HCT116 (cell line): ENCODE results near the gene NSG2. TPM values are rescaled to one million over a fixed set of nuclear protein-coding genes. Genes with fewer than 3 reads are reported as not detected.

Experiments used
- ATAC-seq: fragments of 200-7000 bp; cut with Tn5 transposase; 2 replicates; pipeline ENCODE4 v1.9.1; 2020; ENCODE audit warnings: mild to moderate bottlenecking, moderate library complexity
- Bru-seq: library from RNA; stranded (reverse); fragments of 400-500 nt; gene quantifications from one replicate; lab custom pipeline; 2021; lab: Mats Ljungman, UMichigan
- BruChase-seq, 2 experiments: library from RNA; stranded (reverse); fragments of 400-500 nt; gene quantifications; one replicate each; lab custom pipeline; 2021; lab: Mats Ljungman, UMichigan
- BruUV-seq: library from RNA; stranded (reverse); fragments of 400-500 nt; replicated peaks from 2 replicates; lab custom pipeline; 2021; lab: Mats Ljungman, UMichigan
- CTCF ChIA-PET: fragments of 300-600 bp; sonication (Branson Sonifier 250); formaldehyde crosslinking; loops from one replicate; lab custom pipeline; 2021; ENCODE audit warnings: antibody characterized with exemption; lab: Charles Lee
- POLR2A ChIA-PET: fragments of 300-600, 350-600 bp; sonication (Branson Sonifier 250); formaldehyde crosslinking; loops from one replicate; lab custom pipeline; 2021; ENCODE audit warnings: antibody characterized with exemption; lab: Charles Lee
- RAD21 ChIA-PET, 2 experiments: fragments of 300-600 bp; sonication (Branson Sonifier 250); formaldehyde crosslinking; loops; one replicate each; lab custom pipeline; 2023; ENCODE audit warnings: low total read pairs in 2 of 2; ENCODE audit not compliant: uncharacterized antibody in 2 of 2, unreplicated experiment in 2 of 2, low non-redundant PET in 1 of 2; lab: Charles Lee
- DNase-seq: peaks from one replicate; pipeline ENCODE4 v3.0.0-alpha.2; 2010; ENCODE audit warnings: low read depth, low spot score
- H2AFZ ChIP-seq: fragments of 200-600 bp; shearing (Covaris generic), sonication (generic); 2 replicates; pipeline ENCODE4 v1.6.1; 2017; ENCODE audit warnings: low read depth, mixed run types, mixed read lengths, antibody characterized with exemption, low read length; ENCODE audit not compliant: poor library complexity, severe bottlenecking
- H3K27ac ChIP-seq: 2 replicates; pipeline ENCODE4 v1.5.1; 2012; ENCODE audit warnings: low read depth, low read length
- H3K27me3 ChIP-seq: fragments of 200-600 bp; sonication (generic); 2 replicates; pipeline ENCODE4 v1.6.1; 2016; ENCODE audit warnings: mixed run types, low read length, mixed read lengths; ENCODE audit not compliant: insufficient read depth
- H3K36me3 ChIP-seq, 2 experiments: fragments of 200-500 bp in 1 of 2; fragments of 200-600 bp in 1 of 2; sonication (Bioruptor generic) in 1 of 2; sonication (generic) in 1 of 2; 2 replicates each; pipeline versions ENCODE4 v1.5.1 to v1.6.1; 2014 to 2016; ENCODE audit warnings: low read length in 2 of 2, inconsistent platforms in 1 of 2, mixed read lengths in 1 of 2, mixed run types in 1 of 2; ENCODE audit not compliant: insufficient read depth in 2 of 2, control insufficient read depth in 1 of 2
- H3K4me1 ChIP-seq, 2 experiments: fragments of 200-600 bp in 1 of 2; sonication (generic) in 1 of 2; 2 replicates each; pipeline versions ENCODE4 v1.5.1 to v1.6.1; 2012 to 2017; ENCODE audit warnings: low read length in 2 of 2, inconsistent platforms in 1 of 2, mild to moderate bottlenecking in 1 of 2, mixed read lengths in 1 of 2, mixed run types in 1 of 2, moderate library complexity in 1 of 2; ENCODE audit not compliant: insufficient read depth in 2 of 2, control insufficient read depth in 1 of 2
- H3K4me2 ChIP-seq: fragments of 200-600 bp; sonication (generic); 2 replicates; pipeline ENCODE4 v1.6.1; 2017; ENCODE audit warnings: mixed run types, low read length, mixed read lengths
- H3K4me3 ChIP-seq, 2 experiments: fragments of 200-600 bp in 1 of 2; sonication (generic) in 1 of 2; replicated peaks in 1 of 2; 2 replicates each; pipeline ENCODE4 v1.5.1; 2011 to 2016; ENCODE audit warnings: low read length in 2 of 2, control low read depth in 1 of 2, low read depth in 1 of 2, mild to moderate bottlenecking in 1 of 2, mixed read lengths in 1 of 2, mixed run types in 1 of 2
- H3K79me2 ChIP-seq: fragments of 200-600 bp; sonication (generic); 2 replicates; pipeline ENCODE4 v1.6.1; 2017; ENCODE audit warnings: mild to moderate bottlenecking, mixed run types, low read length, moderate library complexity, mixed read lengths; ENCODE audit not compliant: insufficient read depth
- H3K9ac ChIP-seq: fragments of 200-600 bp; sonication (generic); 2 replicates; pipeline ENCODE4 v1.6.1; 2016; ENCODE audit warnings: low read length, mixed read lengths
- H3K9me2 ChIP-seq: fragments of 200-600 bp; sonication (generic), shearing (Covaris generic); 2 replicates; pipeline ENCODE4 v1.6.1; 2017; ENCODE audit warnings: mixed run types, mild to moderate bottlenecking, moderate library complexity; ENCODE audit not compliant: insufficient read depth
- H3K9me3 ChIP-seq, 2 experiments: fragments of 200-500 bp in 1 of 2; fragments of 200-600 bp in 1 of 2; sonication (Bioruptor generic) in 1 of 2; sonication (generic) in 1 of 2; 2 replicates each; pipeline ENCODE4 v1.6.1; 2014 to 2017; ENCODE audit warnings: low read length in 2 of 2, mixed read lengths in 2 of 2, inconsistent platforms in 1 of 2, low read depth in 1 of 2, mild to moderate bottlenecking in 1 of 2, mixed run types in 1 of 2, moderate library complexity in 1 of 2; ENCODE audit not compliant: control insufficient read depth in 1 of 2, insufficient read depth in 1 of 2
- H4K20me1 ChIP-seq: fragments of 200-600 bp; sonication (generic), shearing (Covaris generic); 2 replicates; pipeline ENCODE4 v1.6.1; 2017; ENCODE audit warnings: mixed run types, mild to moderate bottlenecking, moderate library complexity; ENCODE audit not compliant: insufficient read depth
- CBX3 ChIP-seq: IDR thresholded peaks from 2 replicates; pipeline ENCODE4 v1.6.1; 2012; ENCODE audit warnings: low read depth
- CEBPB ChIP-seq: IDR thresholded peaks from 2 replicates; pipeline ENCODE4 v1.6.1; 2012; ENCODE audit warnings: low read depth
- EGR1 ChIP-seq: IDR thresholded peaks from 2 replicates; pipeline ENCODE4 v1.6.1; 2012; ENCODE audit warnings: low read depth
- ELF1 ChIP-seq: IDR thresholded peaks from 2 replicates; pipeline ENCODE4 v1.6.1; 2012; ENCODE audit warnings: low read depth, borderline replicate concordance
- EZH2 ChIP-seq: fragments of 200-600 bp; sonication (generic); IDR thresholded peaks from 2 replicates; pipeline ENCODE4 v1.6.1; 2017; ENCODE audit warnings: antibody characterized with exemption, mixed run types
- EZH2phosphoT487 ChIP-seq: fragments of 200-600 bp; IDR thresholded peaks from 2 replicates; pipeline ENCODE4 v1.6.1; 2018; ENCODE audit warnings: antibody characterized with exemption, borderline replicate concordance
- FOSL1 ChIP-seq: IDR thresholded peaks from 2 replicates; pipeline ENCODE4 v1.6.1; 2012; ENCODE audit warnings: low read depth
- JUND ChIP-seq: IDR thresholded peaks from 2 replicates; pipeline ENCODE4 v1.6.1; 2012
- POLR2A ChIP-seq: IDR thresholded peaks from 2 replicates; pipeline ENCODE4 v1.7.0; 2011; ENCODE audit warnings: borderline replicate concordance; ENCODE audit not compliant: insufficient read depth, insufficient read length; ENCODE audit errors: extremely low read depth
- POLR2AphosphoS5 ChIP-seq: IDR thresholded peaks from 2 replicates; pipeline ENCODE4 v1.6.1; 2011; ENCODE audit warnings: mild to moderate bottlenecking, low read depth, low read length, moderate library complexity
- SIN3A ChIP-seq: IDR thresholded peaks from 2 replicates; pipeline ENCODE4 v1.6.1; 2012; ENCODE audit warnings: low read depth
- SP1 ChIP-seq: IDR thresholded peaks from 2 replicates; pipeline ENCODE4 v1.6.1; 2012; ENCODE audit warnings: low read depth
- SRF ChIP-seq: IDR thresholded peaks from 2 replicates; pipeline ENCODE4 v1.6.1; 2012; ENCODE audit warnings: low read depth
- TCF7L2 ChIP-seq: IDR thresholded peaks from 2 replicates; pipeline ENCODE4 v1.7.0; 2011; ENCODE audit warnings: borderline replicate concordance, inconsistent platforms; ENCODE audit not compliant: insufficient read depth, insufficient read length; ENCODE audit errors: extremely low read depth
- YY1 ChIP-seq: IDR thresholded peaks from 2 replicates; pipeline ENCODE4 v1.6.1; 2011; ENCODE audit warnings: low read length, low read depth, moderate library complexity, mild to moderate bottlenecking; ENCODE audit not compliant: insufficient replicate concordance; ENCODE audit errors: extremely low read depth
- ZFX ChIP-seq: fragments of 450-650 bp; IDR thresholded peaks from 2 replicates; pipeline ENCODE4 v1.6.1; 2017
- ZNF274 ChIP-seq: fragments of 200-500 bp; sonication (Bioruptor generic); IDR thresholded peaks from 2 replicates; pipeline ENCODE4 v1.6.1; 2014; ENCODE audit warnings: mild to moderate bottlenecking, low read depth, low read length, inconsistent platforms
- intact Hi-C: fragments of 100-400 bp; cut with micrococcal nuclease; formaldehyde crosslinking; loops from 2 replicates; pipeline ENCODE4 v1.10.0; 2022
- long read RNA-seq: library from polyadenylated mRNA; unstranded; transcript quantifications from one replicate; pipeline ENCODE4 v2.0.0, GENCODE V29; 2021; ENCODE audit not compliant: unreplicated experiment
- polyA plus RNA-seq: library from polyadenylated mRNA; unstranded; fragments of >200 nt; gene quantifications from 2 replicates; pipeline ENCODE4 v1.2.1, GENCODE V29; 2012; ENCODE audit warnings: missing spikeins
- total RNA-seq: library from RNA; stranded (reverse); gene quantifications from one replicate; pipeline ENCODE4 v1.2.1, GENCODE V29; 2021; ENCODE audit not compliant: unreplicated experiment
- TF ChIP-seq, protein P1 (sequence below): IDR thresholded peaks from 2 replicates; pipeline ENCODE4 v1.6.1; 2012
- TF ChIP-seq, protein P2 (sequence below): IDR thresholded peaks from 2 replicates; pipeline ENCODE4 v1.6.1; 2011; ENCODE audit warnings: mild to moderate bottlenecking, low read length, moderate library complexity; ENCODE audit not compliant: insufficient replicate concordance; ENCODE audit errors: extremely low read depth
- TF ChIP-seq, protein P3 (sequence below): IDR thresholded peaks from 2 replicates; pipeline ENCODE4 v1.6.1; 2012; ENCODE audit warnings: low read depth

Gene NSG2
- not detected for total RNA-seq
- not detected in 2 replicates for polyA plus RNA-seq
- Bru-seq, nascent RNA, result percentile 14 among the genes with signal in this experiment
- percentile 17 among the genes with signal in this experiment for BruChase-seq, experiment 1, labeled RNA remaining after a 6-hour chase
- BruChase-seq, experiment 2, labeled RNA remaining after a 2-hour chase, result percentile 8 among the genes with signal in this experiment
- long read RNA-seq, result 0 reads

DNA sequence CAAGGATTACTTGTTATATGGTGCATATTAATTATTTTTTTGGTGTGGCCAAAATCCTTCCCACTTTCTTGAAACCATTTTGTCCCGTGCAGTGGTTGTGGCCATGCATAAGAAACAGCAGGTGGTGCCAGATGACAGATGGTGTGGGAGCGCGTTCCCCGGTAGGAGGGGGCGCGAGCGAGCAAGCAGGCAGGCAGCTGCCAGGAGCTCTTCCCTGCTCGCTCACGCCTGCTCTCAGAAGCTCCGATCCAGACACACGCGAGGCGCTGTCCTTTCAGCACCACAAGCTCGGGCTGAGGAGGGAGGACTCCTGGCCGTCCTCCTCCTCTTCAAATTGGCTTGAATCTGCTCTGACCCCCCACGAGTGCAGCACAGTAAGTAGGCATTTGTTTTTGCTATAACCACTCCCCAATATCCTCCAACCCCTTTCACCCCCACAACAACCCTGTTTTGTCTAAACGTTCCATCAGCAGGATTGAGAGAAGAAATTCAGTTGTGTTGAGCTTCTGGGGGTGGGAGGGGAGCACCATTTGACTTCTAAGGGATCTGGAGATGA is at the start of gene NSG2:
TSS of gene NSG2 (plus strand) at position 237 of the 556 bp plus-strand sequence. CDS start 1,050 bp downstream, outside the sequence.
- H3K79me2 ChIP-seq, result no peaks in the 10 kb centered on the region
- peak; percentile 100 for ATAC-seq
- peak; percentile 86 for DNase-seq
- no peak within 1 kb of the TSS for H2AFZ ChIP-seq
- H4K20me1 ChIP-seq, result no peaks in the 10 kb centered on the region
- H3K27me3 ChIP-seq, result peaks cover 25% of the 10 kb centered on the region
- H3K36me3 ChIP-seq, result no peaks in the 10 kb centered on the region
- no peak within 1 kb of the TSS for H3K27ac ChIP-seq
- H3K4me1 ChIP-seq, result no peaks in the 10 kb centered on the region
- no peak within 1 kb of the TSS for H3K4me3 ChIP-seq
- no TSS peak for BruUV-seq
- ChIA-PET POLR2A (interaction anchor here (0.7 to 1.0 kb wide), 2 partner anchors 266 to 272 kb away, joined by 4 to 8 read pairs; no protein-coding TSS in a partner anchor), RAD21 (interaction anchor here (0.5 to 1.5 kb wide), 8 partner anchors 9 to 282 kb away, joined by 3 to 30 read pairs (median 10); no protein-coding TSS in a partner anchor), CTCF (interaction anchor here (0.6 to 3.5 kb wide), 18 partner anchors 8 to 748 kb away, joined by 3 to 165 read pairs (median 4); no protein-coding TSS in a partner anchor)
- H3K9me3 ChIP-seq, result no peaks in the 10 kb centered on the region
- H3K4me2 ChIP-seq, result no peak within 1 kb of the TSS
- H3K9me2 ChIP-seq, result no peaks in the 10 kb centered on the region
- intact Hi-C loops, result loop anchor here (1.0 to 2.0 kb wide), 3 partner anchors 267 to 427 kb away; no protein-coding TSS in a partner anchor
- H3K9ac ChIP-seq, result no peak within 1 kb of the TSS
- no peak for TF ChIP-seq SP1
- TF ChIP-seq CEBPB, result no peak
- peak; percentile 80 for TF ChIP-seq TCF7L2
- no peak for TF ChIP-seq JUND
- no peak for TF ChIP-seq ZFX
- TF ChIP-seq POLR2AphosphoS5, result no peak
- TF ChIP-seq YY1, result peak; percentile 39
- no peak for TF ChIP-seq ELF1
- TF ChIP-seq ZNF274, result no peak
- no peak for TF ChIP-seq EZH2phosphoT487
- TF ChIP-seq, protein P1, sequence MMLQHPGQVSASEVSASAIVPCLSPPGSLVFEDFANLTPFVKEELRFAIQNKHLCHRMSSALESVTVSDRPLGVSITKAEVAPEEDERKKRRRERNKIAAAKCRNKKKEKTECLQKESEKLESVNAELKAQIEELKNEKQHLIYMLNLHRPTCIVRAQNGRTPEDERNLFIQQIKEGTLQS, result no peak
- no peak for TF ChIP-seq EGR1
- no peak for TF ChIP-seq FOSL1
- TF ChIP-seq EZH2, result no peak
- TF ChIP-seq, protein P2, sequence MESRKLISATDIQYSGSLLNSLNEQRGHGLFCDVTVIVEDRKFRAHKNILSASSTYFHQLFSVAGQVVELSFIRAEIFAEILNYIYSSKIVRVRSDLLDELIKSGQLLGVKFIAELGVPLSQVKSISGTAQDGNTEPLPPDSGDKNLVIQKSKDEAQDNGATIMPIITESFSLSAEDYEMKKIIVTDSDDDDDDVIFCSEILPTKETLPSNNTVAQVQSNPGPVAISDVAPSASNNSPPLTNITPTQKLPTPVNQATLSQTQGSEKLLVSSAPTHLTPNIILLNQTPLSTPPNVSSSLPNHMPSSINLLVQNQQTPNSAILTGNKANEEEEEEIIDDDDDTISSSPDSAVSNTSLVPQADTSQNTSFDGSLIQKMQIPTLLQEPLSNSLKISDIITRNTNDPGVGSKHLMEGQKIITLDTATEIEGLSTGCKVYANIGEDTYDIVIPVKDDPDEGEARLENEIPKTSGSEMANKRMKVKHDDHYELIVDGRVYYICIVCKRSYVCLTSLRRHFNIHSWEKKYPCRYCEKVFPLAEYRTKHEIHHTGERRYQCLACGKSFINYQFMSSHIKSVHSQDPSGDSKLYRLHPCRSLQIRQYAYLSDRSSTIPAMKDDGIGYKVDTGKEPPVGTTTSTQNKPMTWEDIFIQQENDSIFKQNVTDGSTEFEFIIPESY, result no peak
- TF ChIP-seq, protein P3, sequence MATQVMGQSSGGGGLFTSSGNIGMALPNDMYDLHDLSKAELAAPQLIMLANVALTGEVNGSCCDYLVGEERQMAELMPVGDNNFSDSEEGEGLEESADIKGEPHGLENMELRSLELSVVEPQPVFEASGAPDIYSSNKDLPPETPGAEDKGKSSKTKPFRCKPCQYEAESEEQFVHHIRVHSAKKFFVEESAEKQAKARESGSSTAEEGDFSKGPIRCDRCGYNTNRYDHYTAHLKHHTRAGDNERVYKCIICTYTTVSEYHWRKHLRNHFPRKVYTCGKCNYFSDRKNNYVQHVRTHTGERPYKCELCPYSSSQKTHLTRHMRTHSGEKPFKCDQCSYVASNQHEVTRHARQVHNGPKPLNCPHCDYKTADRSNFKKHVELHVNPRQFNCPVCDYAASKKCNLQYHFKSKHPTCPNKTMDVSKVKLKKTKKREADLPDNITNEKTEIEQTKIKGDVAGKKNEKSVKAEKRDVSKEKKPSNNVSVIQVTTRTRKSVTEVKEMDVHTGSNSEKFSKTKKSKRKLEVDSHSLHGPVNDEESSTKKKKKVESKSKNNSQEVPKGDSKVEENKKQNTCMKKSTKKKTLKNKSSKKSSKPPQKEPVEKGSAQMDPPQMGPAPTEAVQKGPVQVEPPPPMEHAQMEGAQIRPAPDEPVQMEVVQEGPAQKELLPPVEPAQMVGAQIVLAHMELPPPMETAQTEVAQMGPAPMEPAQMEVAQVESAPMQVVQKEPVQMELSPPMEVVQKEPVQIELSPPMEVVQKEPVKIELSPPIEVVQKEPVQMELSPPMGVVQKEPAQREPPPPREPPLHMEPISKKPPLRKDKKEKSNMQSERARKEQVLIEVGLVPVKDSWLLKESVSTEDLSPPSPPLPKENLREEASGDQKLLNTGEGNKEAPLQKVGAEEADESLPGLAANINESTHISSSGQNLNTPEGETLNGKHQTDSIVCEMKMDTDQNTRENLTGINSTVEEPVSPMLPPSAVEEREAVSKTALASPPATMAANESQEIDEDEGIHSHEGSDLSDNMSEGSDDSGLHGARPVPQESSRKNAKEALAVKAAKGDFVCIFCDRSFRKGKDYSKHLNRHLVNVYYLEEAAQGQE, result peak; percentile 92
- no peak for TF ChIP-seq POLR2A
- no peak for TF ChIP-seq SRF
- peak; percentile 81; the same call in 1 of the 2 replicates for TF ChIP-seq CBX3
- no peak; the same call in none of the 2 replicates for TF ChIP-seq SIN3A
